Measurements from ENCODE around the gene MEA1. TPM values are rescaled to one million over a fixed set of nuclear protein-coding genes. Genes with fewer than 3 reads are reported as not detected.

The MEA1 gene
- total RNA-seq, 2 donors from 2014 or later, result 93.3 to 104 TPM

DNA sequence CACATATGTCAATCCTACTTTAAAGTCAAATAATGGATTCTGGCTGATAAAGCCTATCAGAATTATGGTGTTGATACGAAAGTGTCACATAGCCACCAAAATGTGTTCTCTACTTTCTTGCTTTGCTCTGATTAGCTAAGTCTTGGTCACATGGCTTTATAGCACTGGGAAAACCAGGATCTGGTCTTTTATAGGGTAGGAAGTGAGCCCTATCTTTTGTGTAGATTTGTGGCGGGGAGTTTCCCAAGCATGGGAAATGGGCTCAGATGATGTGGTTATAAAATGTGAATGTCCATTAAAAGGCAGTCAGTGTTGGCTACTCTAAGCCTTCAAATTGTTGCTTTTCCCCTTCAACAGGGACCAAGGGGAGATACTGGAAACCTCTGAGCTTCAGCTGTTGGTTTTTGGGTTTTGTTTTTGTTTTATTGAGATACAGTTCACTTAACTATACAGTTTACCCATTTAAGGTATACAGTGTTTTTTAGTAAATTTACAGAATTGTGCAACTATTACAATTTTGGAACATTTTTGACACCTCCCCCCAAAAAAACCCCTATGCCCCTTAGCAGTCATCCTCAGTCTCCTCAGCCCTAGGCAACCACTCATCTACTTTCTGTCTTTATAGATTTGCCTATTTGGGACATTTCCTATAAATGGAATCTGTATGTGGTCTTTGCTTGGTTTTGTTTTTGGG lies 19.9 kb upstream of the MEA1 start:
- Mint-ChIP-seq H3K27me3 (ENCODE audit: insufficient read depth) (no peaks in the 10 kb centered on the region), H3K27ac (peak overlapping the region; percentile 15), H3K36me3 (ENCODE audit: low read depth) (peaks cover 85% of the 10 kb centered on the region), H3K4me3 (no peak overlapping the region), H3K4me1 (no peaks in the 10 kb centered on the region), H3K9me3 (no peaks in the 10 kb centered on the region)
- H3K27ac ChIP-seq (ENCODE audit: low read depth, low read length), result no peak overlapping the region
- 91 to 100% methylated on average over 1 to 2 of the region's 2 CpGs for WGBS, 2 experiments (ENCODE audit: insufficient coverage in 1 of 2, insufficient read length in 1 of 2)
- no peak overlapping the region for H3K9ac ChIP-seq (ENCODE audit: extremely low read depth, low read length, poor library complexity, severe bottlenecking)
- peaks cover 70% of the 10 kb centered on the region for H3K36me3 ChIP-seq (ENCODE audit: control insufficient read depth, insufficient read depth, low read length)
- no peaks in the 10 kb centered on the region for H3K4me1 ChIP-seq (ENCODE audit: control insufficient read depth, insufficient read depth, low read length)
- no peaks in the 10 kb centered on the region for H3K27me3 ChIP-seq (ENCODE audit: control insufficient read depth, insufficient read depth, low read length, poor library complexity, severe bottlenecking)
- H3K4me3 ChIP-seq (ENCODE audit: low read length), result no peak overlapping the region
- H3K9me3 ChIP-seq (ENCODE audit: control insufficient read depth, low read length), result no peaks in the 10 kb centered on the region
- DNase-seq, result no peak
- TF ChIP-seq, protein P1, sequence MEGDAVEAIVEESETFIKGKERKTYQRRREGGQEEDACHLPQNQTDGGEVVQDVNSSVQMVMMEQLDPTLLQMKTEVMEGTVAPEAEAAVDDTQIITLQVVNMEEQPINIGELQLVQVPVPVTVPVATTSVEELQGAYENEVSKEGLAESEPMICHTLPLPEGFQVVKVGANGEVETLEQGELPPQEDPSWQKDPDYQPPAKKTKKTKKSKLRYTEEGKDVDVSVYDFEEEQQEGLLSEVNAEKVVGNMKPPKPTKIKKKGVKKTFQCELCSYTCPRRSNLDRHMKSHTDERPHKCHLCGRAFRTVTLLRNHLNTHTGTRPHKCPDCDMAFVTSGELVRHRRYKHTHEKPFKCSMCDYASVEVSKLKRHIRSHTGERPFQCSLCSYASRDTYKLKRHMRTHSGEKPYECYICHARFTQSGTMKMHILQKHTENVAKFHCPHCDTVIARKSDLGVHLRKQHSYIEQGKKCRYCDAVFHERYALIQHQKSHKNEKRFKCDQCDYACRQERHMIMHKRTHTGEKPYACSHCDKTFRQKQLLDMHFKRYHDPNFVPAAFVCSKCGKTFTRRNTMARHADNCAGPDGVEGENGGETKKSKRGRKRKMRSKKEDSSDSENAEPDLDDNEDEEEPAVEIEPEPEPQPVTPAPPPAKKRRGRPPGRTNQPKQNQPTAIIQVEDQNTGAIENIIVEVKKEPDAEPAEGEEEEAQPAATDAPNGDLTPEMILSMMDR (conservative IDR thresholded peaks at IDR 0.05), result no peak

DNA sequence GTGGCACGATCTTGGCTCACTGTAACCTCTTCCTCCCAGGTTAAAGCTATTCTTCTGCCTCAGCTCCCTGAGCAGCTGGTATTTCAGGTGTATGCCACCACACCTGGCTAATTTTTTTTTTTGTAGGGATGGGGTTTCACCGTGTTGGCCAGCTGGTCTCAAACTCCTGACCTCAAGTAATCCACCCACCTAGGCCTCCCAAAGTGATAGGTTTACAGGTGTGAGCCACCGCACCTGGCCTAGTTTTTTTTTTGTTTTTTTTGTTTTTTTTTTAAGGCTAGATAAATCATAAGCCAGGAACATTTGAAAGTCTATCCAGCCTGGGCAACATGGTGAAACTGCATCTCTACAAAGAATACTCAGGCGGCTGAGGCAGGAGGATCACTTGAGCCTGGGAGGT lies 18.6 kb upstream of the MEA1 start:
- Mint-ChIP-seq H3K27me3 (ENCODE audit: insufficient read depth) (no peaks in the 10 kb centered on the region), H3K4me3 (no peak overlapping the region), H3K4me1 (no peaks in the 10 kb centered on the region), H3K27ac (no peak overlapping the region), H3K9me3 (no peaks in the 10 kb centered on the region), H3K36me3 (ENCODE audit: low read depth) (peaks cover 84% of the 10 kb centered on the region)
- H3K36me3 ChIP-seq (ENCODE audit: control insufficient read depth, insufficient read depth, low read length), result peaks cover 68% of the 10 kb centered on the region
- WGBS, 2 experiments (ENCODE audit: insufficient coverage in 1 of 2, insufficient read length in 1 of 2), result 87 to 99% methylated on average over 2 to 4 of the region's 4 CpGs
- H3K9me3 ChIP-seq (ENCODE audit: control insufficient read depth, low read length), result no peaks in the 10 kb centered on the region
- no peak overlapping the region for H3K4me3 ChIP-seq (ENCODE audit: low read length)
- no peak for DNase-seq
- H3K4me1 ChIP-seq (ENCODE audit: control insufficient read depth, insufficient read depth, low read length), result no peaks in the 10 kb centered on the region
- no peak overlapping the region for H3K9ac ChIP-seq (ENCODE audit: extremely low read depth, low read length, poor library complexity, severe bottlenecking)
- no peaks in the 10 kb centered on the region for H3K27me3 ChIP-seq (ENCODE audit: control insufficient read depth, insufficient read depth, low read length, poor library complexity, severe bottlenecking)
- TF ChIP-seq, protein P1 (conservative IDR thresholded peaks at IDR 0.05), result no peak
- H3K27ac ChIP-seq (ENCODE audit: low read depth, low read length), result no peak overlapping the region

DNA sequence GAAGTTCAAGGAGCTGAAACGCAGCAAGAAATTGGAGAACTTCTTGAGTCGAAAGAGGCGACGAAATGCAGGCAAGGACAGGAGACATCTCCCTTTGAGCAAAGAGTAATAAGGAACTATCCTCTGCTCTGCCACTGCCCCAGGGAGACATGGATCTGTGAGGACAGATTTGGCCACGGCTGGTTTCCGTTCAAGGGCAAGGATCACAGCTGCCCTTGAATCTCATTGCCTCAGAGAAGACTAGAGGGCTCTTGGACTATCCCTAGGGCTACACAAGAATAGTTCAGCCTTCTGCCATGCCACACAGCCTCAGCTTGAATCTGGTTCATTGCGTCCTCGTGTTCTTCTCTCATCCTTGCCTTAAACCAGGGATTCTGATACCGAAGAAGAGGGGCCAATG lies 15.4 kb upstream of the MEA1 start:
- peaks cover 82% of the 10 kb centered on the region for H3K36me3 Mint-ChIP-seq (ENCODE audit: low read depth)
- no peaks in the 10 kb centered on the region for H3K4me1 ChIP-seq (ENCODE audit: control insufficient read depth, insufficient read depth, low read length)
- H3K27me3 ChIP-seq (ENCODE audit: control insufficient read depth, insufficient read depth, low read length, poor library complexity, severe bottlenecking), result no peaks in the 10 kb centered on the region
- no peaks in the 10 kb centered on the region for H3K27me3 Mint-ChIP-seq (ENCODE audit: insufficient read depth)
- peaks cover 79% of the 10 kb centered on the region for H3K36me3 ChIP-seq (ENCODE audit: control insufficient read depth, insufficient read depth, low read length)
- H3K9me3 Mint-ChIP-seq, result no peaks in the 10 kb centered on the region
- H3K27ac Mint-ChIP-seq, result no peak overlapping the region
- no peak overlapping the region for H3K4me3 ChIP-seq (ENCODE audit: low read length)
- H3K9ac ChIP-seq (ENCODE audit: extremely low read depth, low read length, poor library complexity, severe bottlenecking), result no peak overlapping the region
- TF ChIP-seq, protein P1 (conservative IDR thresholded peaks at IDR 0.05), result no peak
- no peak for DNase-seq
- H3K4me3 Mint-ChIP-seq, result no peak overlapping the region
- WGBS, 2 experiments (ENCODE audit: insufficient coverage in 1 of 2, insufficient read length in 1 of 2), result 95 to 97% methylated on average over 9 of the region's 9 CpGs
- no peak overlapping the region for H3K27ac ChIP-seq (ENCODE audit: low read depth, low read length)
- H3K9me3 ChIP-seq (ENCODE audit: control insufficient read depth, low read length), result no peaks in the 10 kb centered on the region
- no peaks in the 10 kb centered on the region for H3K4me1 Mint-ChIP-seq
